ENCODE measurements around the gene STK25.
"Not testable (repeated sequence)": the region's sequence is repeated elsewhere in the genome, so short reads cannot be mapped to it uniquely, and the experiment has no call there.

Gene STK25

DNA sequence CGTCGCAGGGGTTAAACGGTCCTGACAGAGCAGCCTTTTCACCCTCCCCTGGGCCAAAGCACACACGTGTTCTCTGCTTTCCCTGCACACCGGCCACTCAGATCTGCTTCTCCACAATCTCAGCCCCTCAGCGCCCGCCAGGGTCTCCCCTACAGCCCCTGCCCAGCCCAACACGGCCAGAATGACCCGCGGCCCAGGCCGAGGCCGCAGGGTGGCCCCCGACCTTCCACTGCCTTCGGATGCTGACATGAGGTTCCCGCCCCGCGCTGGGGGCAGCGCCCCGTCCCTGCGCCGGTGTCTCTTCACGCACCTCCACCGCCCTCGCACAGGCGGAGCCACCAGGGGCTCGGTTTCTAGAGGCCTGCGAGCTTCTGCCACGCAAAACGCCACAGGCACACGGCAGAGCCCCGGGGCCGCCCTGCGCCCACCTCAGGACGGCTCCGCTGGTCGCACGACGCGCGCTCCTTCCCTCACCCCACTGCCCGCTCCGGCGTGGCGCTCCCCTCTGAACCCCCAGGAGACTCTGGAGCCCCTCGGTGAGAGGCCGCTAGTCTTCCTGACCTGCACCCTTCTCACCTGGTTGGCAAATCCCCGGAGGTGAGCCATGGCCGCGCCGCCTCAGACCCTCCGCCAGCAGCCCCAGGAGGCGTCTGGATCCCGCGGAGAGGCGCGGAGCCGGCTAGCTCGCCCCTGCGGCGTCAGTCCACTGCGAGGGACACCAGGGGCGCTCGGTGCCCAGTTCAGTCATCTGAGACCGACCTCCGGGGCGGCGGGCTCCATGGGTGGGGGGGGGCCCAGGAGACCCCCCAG lies 749 bp downstream of the STK25 start:
- peak; percentile 13 for DNase-seq (ENCODE audit: low read depth)

DNA sequence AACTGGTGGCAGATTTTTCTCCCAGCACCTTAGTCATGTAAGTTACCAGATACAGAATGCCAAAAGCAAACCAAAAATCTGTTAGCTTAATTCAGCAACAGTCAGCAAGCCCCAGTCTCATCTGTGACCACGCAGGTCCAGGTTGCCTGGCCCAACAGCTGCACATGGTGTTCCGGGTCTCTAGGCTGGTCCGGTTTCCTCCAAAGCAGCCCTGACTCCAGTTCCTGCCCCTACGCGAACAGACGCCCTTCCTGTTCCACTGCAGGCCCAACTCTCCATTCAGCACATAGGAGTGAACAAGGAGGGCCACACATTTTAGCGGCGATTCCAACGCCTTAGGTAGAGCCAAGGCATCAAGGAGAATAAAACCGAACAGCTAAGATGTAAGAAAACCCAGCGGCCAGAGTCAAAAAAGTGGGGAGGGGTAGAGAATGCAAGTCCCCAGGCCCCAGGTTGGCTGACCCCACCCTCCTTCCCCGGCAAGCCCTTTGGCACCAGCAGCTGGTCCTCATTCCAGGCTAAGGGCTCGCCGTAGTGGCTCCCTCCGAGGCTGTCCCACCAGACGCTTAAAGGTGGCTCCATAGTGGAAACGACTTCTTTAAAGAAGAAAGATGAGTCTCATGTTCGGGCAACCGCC lies 1.5 kb downstream of the STK25 start:
- DNase-seq (ENCODE audit: low read depth), result no peak

GRCh38 chr2:241506317-241506716 lies 2.1 kb downstream of the STK25 start:
- not testable (repeated sequence) for DNase-seq (ENCODE audit: low read depth)

DNA sequence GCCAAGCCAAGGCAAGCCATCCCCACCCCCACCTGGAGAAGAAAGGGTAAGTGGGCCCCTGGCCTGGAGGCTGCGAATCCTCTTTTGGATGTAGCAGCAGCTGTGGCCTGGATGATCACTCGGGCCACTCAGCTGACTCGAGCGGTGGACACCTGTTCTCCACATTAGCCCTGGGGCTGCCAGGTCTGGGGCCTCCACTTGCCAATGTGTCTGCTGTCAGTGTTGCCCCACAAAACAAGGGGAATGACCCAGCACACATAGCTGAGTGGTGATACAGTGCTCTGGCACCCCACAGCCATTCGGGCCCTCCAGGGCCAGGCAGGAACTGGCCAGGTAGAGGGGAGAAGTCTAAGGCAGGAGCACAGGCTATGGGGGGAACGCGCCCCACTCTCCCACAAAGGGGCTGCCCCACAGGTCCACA lies 2.6 kb downstream of the STK25 start:
- no peak for DNase-seq (ENCODE audit: low read depth)

DNA sequence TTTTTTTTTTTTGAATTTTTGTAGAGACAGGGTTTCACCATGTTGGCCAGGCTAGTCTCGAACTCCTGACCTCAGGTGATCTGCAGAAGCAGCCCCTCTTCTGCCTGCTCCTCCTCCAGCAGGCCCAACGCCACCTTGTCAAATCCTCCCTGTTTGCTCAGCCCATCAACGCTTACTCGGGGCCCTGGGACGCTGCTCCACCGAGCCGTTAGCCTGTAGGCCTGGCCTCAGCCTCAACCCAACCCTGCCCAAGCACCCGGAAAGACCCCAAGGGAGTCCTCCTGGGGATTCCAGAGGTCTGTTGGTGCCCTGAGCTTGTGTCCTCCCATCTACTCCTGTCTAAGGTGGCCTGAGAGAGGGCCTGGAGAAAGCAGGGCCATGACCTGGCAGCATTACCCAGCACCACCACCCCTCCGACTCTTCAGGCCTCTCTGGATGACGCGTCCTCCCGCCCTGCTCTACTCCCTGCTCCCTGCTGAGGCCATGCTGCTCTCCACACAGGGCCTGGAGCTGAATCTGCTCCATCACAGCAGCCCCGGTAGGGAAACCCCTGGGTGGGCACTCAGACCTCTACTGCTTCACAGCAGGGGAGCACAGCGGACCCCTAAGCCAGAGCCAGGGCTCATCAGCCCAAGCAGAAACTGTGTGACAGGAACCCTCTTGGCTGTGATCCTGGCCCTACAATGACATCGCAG lies 3.2 kb downstream of the STK25 start:
- no peak for DNase-seq (ENCODE audit: low read depth)

DNA sequence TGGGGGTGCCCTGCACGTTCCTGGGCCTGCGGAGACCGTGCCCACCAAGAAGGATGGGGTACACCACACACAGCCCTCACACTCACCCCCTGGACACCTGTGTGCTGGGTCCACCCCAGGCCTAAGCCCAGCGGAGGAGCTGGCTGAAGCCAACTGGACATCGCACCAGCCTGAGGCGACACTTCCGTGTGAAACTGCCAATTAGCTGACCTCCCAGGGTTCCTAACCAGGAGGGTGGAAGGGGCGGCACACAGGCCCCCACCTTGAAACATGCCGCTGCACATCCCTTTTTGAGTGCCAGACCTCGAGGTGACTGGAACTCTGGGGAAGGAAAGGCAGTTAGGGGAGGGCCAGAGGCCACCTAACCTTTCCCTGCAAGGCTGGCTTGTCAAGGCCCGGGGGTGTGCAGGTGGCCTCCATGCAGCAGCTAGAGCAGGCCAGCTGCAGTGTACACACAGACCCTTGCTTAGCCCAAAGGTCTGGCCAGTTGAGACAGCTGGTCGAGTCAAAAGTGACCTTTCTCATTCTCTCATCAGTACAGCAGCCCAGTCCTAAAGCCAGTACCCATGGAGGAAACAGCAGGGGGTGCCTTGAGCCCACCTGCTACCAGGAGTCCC lies 4.5 kb downstream of the STK25 start:
- DNase-seq (ENCODE audit: low read depth), result no peak

DNA sequence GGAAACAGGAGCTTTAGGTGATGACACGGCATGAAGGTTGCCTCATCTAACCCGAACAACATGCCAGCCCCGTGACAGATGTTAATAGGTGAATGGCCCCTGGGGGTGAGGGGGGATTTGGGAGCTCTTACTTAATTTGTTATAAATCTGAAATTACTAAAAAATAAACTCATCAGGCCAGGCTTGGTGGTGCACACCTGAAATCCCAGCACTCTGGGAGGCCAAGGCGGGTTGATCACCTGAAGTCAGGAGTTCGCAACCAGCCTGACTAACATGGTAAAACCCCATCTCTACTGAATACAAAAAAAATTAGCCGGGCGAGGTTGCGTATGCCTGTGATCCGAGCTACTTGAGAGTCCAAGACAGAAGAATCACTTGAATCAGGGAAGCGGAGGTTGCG lies 6.1 kb downstream of the STK25 start:
- no peak for DNase-seq (ENCODE audit: low read depth)

- no peak for DNase-seq (ENCODE audit: low read depth)
Measured at GRCh38 chr2:241501551-241501950, 6.8 kb downstream of the STK25 start.

DNA sequence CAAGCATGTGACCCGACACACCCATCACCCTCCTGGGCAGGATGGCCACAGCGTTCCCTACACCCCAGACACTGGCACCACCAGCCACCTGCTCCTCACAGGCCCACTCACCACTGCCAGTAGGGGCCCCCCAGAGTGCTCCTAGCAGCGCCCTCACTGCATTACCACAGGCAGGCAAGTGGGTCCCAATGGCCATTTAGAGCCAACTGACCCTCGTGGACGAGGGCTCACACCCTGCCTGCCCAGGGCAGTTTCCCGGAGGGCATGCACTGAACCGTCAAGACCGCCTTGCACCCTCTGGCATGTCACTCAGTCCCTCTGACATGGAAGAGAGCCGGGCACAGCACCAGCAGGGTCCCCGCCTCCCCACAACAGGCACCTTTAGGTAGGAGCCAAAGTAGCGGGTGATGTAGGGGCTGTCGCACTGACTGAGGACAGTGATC lies 7.3 kb downstream of the STK25 start:
- DNase-seq (ENCODE audit: low read depth), result no peak

DNA sequence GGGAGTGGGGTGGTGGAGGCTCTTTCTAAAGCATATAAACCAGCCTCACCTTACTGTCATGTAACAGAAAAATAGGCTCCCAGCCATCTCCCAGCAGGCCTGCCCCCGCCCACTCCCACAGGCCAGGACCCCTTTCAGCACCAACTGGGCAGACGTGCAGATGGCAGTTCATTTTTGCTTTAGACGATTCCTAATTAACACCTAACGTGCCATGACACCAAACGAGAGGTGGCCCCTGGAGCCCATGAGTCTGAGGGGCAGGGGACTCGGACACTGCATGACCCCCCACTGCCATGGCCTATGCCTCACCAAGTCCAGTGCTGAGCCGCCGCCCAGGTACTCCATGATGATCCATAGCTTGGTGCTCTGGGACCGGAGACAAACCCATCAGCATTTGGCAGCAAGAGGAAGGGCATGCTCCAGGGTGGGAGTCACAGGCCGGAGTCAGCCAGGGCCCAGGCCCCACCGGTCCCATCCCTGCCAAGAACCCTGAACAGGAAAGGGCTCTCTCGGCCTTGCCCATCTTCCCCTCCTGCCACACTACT lies 7.9 kb downstream of the STK25 start:
- DNase-seq (ENCODE audit: low read depth), result no peak

DNA sequence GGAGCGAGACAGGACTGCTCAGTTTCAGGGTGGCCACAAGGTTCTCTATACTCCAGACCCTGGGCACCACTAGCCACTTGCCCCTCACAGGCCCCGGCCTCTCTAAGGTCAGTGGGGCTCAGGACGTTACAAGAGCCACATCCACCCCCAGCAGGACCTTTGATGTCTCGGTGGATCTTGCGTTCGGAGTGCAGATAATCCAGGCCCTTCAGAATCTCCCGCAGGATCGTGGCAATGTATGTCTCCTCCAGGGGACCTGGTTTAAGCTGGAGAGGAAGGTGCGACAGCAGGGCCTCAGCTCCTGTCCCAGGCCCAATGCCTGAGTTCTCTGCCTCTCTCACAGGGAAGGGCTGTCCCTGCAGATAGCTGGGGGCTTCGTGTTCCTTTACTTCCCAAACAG lies 8.4 kb downstream of the STK25 start:
- no peak for DNase-seq (ENCODE audit: low read depth)

DNA sequence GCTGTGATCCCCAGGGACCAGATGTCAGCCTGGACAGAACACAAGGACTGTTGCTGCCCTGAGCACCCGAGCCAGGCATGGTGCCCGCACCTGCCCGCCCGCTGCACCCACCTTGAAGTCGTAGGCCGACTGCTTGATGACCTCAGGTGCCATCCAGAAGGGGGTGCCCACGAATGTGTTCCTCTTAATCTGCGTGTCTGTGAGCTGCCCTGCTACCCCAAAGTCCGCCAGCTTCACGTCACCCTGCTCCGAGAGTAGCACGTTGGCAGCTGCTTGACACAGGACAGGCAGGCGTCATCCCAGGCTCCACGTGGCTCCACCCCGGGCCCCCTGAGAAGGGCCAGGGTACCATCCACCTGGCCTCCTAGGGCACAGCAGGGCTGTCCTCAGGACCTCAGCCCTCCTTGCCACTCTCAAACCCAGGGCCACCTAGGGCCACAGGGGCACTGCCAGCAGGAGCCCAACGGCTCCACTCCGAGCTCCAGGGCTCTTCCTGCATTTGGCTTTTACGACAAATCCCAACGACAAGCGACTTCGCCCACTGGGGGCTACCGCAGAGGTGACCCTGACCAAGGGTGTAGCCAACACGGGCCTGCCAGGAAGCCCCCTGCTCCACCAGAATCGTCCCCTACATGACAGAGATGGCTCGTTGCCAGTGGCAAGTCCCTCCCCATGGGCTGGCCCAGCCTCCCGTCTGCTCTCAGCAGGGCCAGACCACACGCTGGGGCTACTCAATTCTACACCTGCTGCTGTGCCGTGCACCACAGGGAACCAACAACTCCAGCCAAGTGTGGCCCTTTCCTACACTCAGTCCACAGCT lies 9.0 kb downstream of the STK25 start:
- DNase-seq (ENCODE audit: low read depth), result no peak

- DNase-seq (ENCODE audit: low read depth), result no peak
Measured at GRCh38 chr2:241498115-241499070, 10.0 kb downstream of the STK25 start.

- DNase-seq (ENCODE audit: low read depth), result no peak
Measured at GRCh38 chr2:241496904-241497877, 11.2 kb downstream of the STK25 start.

DNA sequence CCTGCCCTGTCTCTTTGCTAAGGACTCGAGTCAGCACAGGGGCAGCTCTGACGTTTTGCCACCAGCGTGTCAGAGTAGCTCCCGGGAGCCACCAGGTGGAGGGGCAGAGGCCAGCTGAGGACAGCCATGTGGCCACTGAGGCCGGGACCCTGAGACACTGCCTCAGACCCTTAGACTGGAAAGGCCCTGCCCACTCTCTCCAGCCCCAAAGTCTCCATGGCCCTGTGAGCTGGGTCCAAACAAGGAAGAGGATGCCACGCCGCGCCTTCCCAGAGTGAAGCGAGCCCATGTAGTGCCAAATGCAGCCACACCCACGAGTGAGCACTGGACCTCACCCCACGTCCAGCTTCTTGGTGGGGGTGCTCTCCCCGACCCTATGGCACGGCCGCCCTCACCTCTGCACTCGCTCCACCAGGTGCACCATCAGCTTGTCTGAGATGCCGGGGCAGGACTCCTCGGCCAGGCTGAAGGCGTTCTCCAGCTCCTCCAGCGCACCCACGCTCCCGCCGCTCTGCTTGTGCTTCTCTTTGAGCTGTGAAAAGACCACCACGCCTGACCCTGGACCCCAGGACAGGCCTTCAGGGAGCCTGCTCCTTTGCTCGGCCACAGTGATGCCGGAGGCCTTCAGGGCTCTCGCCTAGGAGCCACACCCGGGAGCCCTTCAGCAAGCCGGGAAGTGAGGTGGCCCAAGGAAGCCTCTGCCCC lies 12.2 kb downstream of the STK25 start:
- DNase-seq (ENCODE audit: low read depth), result no peak

- DNase-seq (ENCODE audit: low read depth), result no peak
Measured at GRCh38 chr2:241495172-241496002, 13.0 kb downstream of the STK25 start.

- DNase-seq (ENCODE audit: low read depth), result no peak
Measured at GRCh38 chr2:241494311-241494908, 14.0 kb downstream of the STK25 start.

All from activated T-cell treated with anti-CD3 and anti-CD28 coated beads for 1 hour (primary cell).